ENCODE results near the gene PGAP1. TPM values are rescaled to one million over a fixed set of nuclear protein-coding genes. Genes with fewer than 3 reads are reported as not detected.

The PGAP1 gene
- total RNA-seq, 1 donor, result 14.7 TPM

DNA sequence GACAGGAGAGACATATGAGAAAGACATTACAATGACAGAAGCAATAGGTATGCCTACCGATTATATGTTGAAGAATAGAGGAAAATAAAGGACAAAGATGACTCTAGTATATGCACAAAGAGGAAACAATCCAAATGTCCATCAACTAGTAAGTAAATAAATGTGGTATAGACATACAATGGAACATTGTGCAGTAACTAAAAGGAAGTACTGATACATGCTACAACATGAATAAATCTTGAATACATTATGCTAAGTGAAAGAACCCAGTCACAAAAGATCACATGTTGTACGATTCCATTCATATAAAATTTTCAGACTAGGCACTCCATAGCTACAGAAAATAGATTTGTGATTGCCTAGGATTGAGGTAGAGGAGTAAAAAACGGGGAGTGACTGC lies 28.5 kb upstream of the PGAP1 start:
- TF ChIP-seq, protein P1, sequence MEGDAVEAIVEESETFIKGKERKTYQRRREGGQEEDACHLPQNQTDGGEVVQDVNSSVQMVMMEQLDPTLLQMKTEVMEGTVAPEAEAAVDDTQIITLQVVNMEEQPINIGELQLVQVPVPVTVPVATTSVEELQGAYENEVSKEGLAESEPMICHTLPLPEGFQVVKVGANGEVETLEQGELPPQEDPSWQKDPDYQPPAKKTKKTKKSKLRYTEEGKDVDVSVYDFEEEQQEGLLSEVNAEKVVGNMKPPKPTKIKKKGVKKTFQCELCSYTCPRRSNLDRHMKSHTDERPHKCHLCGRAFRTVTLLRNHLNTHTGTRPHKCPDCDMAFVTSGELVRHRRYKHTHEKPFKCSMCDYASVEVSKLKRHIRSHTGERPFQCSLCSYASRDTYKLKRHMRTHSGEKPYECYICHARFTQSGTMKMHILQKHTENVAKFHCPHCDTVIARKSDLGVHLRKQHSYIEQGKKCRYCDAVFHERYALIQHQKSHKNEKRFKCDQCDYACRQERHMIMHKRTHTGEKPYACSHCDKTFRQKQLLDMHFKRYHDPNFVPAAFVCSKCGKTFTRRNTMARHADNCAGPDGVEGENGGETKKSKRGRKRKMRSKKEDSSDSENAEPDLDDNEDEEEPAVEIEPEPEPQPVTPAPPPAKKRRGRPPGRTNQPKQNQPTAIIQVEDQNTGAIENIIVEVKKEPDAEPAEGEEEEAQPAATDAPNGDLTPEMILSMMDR (IDR thresholded peaks at IDR 0.05; ENCODE audit: insufficient read depth, low read length), result no peak
- DNase-seq (ENCODE audit: low read depth), result no peak
- no peak overlapping the region for H3K4me3 ChIP-seq (ENCODE audit: low read depth, low read length)

DNA sequence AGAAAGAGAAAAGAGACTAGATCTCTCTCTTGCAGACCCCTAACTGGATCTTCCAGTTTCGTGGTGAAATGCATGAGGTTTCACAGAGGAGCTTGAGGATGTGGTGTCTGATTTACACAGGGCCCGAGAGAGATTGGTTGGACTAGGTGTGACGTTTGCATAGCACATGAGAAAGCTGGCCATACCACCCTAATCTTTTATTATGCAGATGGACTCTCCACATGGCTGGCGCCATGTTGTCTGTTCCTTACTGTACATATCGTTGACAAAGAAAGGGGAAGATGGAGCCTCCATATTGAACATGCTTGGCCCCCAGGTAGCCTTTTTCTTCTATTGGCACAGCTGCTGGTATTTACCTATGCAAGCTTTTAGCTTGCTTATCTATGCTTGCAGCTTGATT lies 27.5 kb upstream of the PGAP1 start:
- TF ChIP-seq, protein P1 (IDR thresholded peaks at IDR 0.05; ENCODE audit: insufficient read depth, low read length), result no peak
- H3K4me3 ChIP-seq (ENCODE audit: low read depth, low read length), result no peak overlapping the region
- DNase-seq (ENCODE audit: low read depth), result no peak

DNA sequence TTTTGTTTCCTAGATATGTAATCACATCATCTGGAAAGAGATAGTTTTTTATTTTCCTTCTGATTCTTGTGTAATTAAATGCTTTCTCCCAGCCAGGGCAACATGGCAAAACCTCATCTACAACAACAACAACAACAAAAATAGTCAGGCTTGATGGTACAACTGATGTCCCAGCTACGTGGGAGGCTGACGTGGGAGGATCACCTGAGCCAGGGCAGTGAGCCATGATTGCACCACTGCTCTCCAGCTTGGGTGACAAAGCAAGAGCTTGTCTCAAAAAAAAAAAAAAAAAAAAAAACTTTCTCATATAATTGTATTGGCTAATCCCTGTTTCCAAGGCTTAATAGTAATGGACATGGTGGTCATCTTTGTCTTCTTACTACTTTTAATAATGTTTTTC lies 26.4 kb upstream of the PGAP1 start:
- no peak for DNase-seq (ENCODE audit: low read depth)
- H3K4me3 ChIP-seq (ENCODE audit: low read depth, low read length), result no peak overlapping the region
- TF ChIP-seq, protein P1 (IDR thresholded peaks at IDR 0.05; ENCODE audit: insufficient read depth, low read length), result no peak

DNA sequence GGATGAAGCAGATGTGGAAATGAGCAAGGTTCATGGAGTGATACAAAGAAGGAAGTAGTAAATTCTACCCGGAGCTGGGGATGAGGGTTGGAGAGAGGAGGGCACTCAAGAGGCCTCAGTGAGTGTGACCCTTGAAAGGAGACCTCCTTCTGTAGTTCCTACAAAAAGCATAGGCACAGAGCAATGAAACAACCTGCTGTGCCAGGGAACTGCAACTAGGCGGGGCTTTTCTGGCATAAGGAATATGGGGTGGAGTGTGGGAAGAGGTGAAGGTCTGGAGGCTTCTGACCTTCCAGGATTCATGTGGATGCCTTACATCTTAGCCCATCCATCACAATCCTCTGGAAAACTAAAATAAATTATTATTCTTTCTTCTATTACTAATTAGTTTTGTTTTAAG lies 25.5 kb upstream of the PGAP1 start:
- no peak for DNase-seq (ENCODE audit: low read depth)
- TF ChIP-seq, protein P1 (IDR thresholded peaks at IDR 0.05; ENCODE audit: insufficient read depth, low read length), result no peak
- no peak overlapping the region for H3K4me3 ChIP-seq (ENCODE audit: low read depth, low read length)

DNA sequence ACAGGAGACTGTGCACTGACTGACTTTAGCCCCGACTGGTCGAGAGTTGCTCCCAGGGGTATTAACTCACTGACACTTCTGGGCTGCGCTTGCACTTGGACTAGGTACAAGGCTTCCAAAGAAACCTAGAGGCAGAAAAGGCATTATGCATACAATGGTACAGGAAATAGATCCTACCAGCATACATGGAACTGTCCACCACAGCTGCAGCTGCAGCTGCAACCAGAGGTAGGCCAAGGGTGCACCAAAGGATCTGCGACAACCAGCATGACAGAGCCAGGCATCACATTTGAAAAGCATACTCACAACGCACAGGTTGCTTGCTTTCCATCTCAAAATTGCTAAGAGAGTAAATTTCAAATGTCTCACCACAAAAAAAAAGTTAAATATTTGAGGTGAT lies 22.6 kb upstream of the PGAP1 start:
- DNase-seq (ENCODE audit: low read depth), result no peak
- no peak overlapping the region for H3K4me3 ChIP-seq (ENCODE audit: low read depth, low read length)
- TF ChIP-seq, protein P1 (IDR thresholded peaks at IDR 0.05; ENCODE audit: insufficient read depth, low read length), result no peak

DNA sequence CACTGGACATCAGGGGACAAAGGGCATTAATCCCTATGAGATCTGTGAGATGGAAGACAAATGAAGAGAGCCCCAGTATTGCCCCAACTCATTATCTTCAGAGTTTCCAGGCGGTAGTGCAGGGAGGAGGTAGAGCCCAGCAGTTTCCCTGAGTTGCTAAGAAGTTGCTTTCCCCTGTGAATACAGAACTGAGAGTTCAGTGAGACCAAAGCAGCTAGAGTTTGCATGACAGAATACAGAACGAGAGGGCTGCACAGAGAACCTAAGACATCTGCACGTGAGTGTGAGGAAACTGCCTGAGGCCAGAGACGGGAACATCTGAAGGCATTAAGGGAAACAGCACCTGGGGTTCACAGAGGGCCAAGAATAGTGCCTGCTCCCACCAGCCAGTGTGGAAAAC lies 18.1 kb upstream of the PGAP1 start:
- TF ChIP-seq, protein P1 (IDR thresholded peaks at IDR 0.05; ENCODE audit: insufficient read depth, low read length), result no peak
- H3K4me3 ChIP-seq (ENCODE audit: low read depth, low read length), result no peak overlapping the region
- DNase-seq (ENCODE audit: low read depth), result no peak

DNA sequence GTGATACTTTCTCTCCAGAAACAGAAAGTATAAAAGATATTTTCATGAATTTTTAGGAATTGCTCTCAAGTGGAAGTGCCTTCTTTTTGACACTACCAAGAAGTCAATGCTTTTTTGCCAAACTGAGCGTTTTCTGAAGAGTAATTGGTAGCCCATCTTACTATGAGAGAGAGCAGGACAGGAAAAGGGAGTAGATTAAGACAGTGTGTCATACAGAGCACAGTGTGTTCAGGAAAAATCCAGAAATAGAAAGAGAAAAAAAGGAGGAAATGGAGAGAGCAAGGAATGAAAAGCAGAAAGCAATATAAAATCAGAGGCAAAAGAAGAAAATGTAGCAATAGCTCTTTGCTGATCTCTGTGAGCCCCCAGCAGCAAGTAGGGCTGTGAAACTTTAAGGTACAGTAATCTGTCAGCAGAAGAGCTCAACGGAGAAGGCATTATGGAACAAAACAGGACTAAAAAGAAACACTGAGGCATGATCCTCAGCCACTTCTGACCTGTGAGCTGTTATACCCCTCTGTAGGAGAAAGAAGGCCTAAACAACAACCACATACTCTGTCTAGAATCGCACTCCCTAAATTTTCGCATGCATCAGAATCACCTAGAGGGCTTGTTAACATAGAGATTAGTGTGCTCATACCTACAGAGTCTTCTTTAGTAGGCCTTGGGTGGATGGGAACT lies 15.0 kb upstream of the PGAP1 start:
- no peak for DNase-seq (ENCODE audit: low read depth)
- TF ChIP-seq, protein P1 (IDR thresholded peaks at IDR 0.05; ENCODE audit: insufficient read depth, low read length), result no peak
- H3K4me3 ChIP-seq (ENCODE audit: low read depth, low read length), result no peak overlapping the region
